Measurements from ENCODE around the gene CPLX3.

CPLX3 gene

GRCh38 chr15:74831813-74832495 is 5.5 kb downstream of the CPLX3 start:
- no peak for DNase-seq

- no peak for DNase-seq
Observed at GRCh38 chr15:74832826-74833225, 6.4 kb downstream of the CPLX3 start.

DNA sequence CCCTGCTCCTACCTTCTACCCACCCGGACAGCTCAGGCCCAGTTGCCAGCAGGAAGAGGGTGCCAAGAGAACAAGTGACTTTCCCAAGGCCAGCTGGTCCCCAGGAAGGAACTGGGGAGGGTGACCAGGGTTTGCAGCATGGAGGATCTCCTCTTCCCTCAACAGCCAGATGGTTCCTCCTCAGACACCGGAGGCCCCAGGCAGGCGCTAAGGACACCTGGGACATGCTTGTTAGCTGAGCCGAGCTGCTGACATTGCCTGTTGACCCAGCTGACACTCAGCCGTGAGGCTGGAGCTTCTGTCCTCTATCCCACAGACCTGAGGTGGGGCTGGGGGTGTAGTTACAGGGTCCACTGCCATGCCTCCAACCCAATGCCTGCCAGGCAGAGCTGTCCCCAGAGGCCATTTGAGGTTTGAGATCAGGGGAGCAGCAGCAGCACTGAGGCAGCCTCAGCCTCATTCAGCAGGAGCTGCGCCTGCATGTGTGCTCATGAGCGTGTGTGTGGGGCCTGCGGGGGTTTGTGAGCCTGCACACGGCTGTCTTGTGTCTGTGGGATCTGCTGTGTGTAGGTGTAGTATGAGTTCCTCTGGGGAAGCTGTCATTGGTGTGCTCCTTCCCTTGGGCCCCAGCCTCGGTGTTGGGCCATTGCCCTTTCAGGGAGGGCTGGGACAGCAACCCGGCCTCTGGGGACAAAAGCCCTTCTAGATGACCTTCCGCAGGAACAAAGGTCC is 7.1 kb downstream of the CPLX3 start:
- DNase-seq = no peak

- no peak for DNase-seq
Observed at GRCh38 chr15:74835312-74835823, 8.9 kb downstream of the CPLX3 start.

- DNase-seq = no peak
Observed at GRCh38 chr15:74836846-74837245, 10.4 kb downstream of the CPLX3 start.

DNA sequence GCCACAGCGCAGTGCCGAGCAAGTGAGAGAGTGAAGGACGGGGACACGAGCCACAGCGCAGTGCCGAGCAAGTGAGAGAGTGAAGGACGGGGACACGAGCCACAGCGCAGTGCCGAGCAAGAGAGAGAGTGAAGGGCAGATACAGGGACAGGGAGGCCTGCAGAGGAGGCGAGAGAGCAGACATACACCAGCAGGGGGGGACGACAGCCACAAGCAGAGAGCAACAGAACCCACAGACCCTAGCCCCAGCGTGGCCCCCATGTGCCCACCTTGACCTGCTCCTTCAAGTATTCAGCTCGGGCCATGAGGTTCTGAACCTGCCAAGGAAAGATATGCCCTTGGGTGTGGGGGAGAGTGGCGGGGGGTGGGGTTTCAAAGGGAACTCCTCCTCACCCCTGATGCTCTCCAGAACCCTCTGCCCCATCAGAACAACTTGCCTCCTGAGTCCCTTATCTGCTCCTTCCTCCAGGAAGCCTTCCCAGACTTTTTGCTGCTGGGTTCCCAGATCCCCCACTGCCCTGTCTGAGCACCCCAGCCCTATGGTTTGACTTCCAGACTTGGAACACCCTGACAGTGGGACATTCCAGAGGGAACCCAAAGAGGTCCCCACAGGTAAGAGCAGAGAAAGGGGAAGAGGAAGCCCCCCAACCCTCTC is 11.2 kb downstream of the CPLX3 start:
- no peak for DNase-seq

GRCh38 chr15:74838137-74838516 is 11.7 kb downstream of the CPLX3 start:
- no peak for DNase-seq

- no peak for DNase-seq
Observed at GRCh38 chr15:74838746-74839525, 12.5 kb downstream of the CPLX3 start.

DNA sequence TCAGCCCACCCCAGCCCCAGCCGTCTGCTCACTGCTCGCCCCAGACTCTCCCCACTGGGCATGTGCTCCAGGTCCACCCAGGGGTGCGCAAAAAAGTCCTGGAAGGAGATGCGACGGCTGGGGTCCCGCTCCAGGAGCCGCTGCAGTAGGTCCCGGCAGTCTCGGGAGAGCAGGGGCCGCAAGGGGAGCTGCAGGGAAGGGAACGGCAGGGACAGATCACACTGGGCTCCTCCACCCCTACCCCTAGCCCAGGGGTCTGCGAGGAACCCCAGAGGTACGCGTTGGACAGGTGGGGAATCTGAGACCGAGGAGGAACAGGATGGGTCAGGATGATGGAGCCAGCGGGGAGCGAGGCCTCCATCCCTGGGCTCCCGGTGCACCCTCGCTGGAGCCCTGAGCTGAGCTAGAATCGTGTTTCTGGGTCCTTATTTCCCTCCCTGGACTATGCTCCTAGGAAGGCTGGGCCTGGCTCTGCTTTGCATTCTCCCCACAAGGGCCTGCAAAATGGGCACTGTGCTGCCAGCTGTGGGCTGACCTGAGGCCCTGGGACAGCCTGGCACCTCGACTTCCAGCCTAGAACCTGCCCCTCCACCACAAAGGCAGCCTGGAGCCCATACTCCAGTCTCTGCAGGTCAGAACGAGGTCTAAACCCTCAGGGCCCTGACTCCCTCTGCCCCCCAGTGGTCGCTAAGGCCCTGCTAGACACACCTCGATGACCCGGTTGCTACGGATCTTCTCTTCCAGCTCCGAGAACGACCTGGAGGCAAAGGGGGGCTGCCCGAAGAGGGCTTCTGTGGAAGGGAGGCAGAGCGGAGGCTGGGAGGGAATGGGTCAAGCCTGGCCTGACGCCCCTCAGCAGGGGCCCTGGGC is 13.3 kb downstream of the CPLX3 start:
- no peak for DNase-seq

- DNase-seq = no peak
Observed at GRCh38 chr15:74840851-74841775, 14.7 kb downstream of the CPLX3 start.

DNA sequence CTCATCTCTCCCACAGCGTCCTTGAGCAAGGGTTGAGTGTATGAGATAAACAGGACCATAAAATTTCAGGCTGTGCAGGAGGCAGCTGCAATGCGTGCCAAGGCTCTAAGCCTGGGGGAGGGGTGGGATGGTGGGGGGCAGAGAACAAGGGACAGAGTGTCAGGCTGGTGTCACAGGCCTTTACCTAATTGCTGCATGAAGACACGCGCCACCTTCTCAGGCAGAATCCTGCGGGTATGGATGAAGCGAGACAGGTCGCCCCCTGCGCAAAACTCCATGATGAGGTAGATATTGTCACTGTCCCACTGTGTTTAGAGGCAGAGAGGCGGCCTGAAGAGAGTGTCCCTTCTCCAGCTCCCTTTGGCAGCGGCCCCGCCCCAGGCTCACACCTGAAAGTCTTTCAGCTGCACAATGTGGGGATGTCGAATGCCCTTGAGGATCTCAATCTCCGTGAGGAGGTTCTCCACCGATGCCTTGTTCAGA is 15.5 kb downstream of the CPLX3 start:
- no peak for DNase-seq

DNA sequence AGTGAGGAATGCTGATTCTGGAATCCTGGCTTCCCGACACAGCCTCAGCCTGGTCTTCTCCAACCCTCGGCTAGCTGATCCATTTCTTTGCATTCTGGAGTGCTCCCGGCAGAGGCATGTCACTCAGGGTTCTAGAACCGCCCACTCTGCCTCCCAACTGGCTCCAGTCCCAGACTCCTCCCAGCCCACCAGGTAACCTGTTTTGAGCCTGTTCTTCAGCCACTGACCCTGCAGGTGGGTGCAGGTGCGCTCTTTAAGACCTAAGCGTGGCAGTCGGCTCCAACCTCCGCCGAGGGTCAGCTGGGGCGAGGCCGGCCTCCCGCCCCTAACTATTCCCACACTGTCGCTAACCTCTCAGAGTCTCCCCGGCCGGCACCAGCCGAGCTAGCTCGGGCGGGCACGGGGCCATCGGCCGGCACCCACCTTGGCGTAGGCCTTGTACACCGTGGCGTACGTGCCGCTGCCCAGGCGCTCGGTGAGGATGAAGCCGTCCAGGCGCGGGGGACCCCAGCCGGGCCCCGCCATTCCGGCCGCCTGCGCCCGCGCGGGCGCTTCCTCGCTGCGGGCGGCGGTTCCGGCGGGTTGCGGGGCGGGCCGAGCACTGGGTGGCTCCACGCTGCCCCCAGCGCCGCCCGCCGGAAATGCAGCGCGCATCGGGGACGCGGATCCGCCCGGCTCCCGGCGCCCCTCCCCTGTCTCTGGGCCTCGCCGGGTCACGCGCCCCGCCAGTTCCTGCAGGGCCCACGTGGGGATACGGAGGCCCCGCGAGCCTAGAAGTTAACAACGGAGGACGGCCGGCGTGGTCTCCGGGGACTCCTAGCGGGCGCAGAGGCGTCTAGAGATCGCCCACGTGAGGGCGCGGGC is 16.4 kb downstream of the CPLX3 start, which contains the start of gene ULK3:
TSS of gene ULK3 (minus strand) at position 576 of the 864 bp plus-strand sequence. CDS start at position 525, 51 bp downstream.
- peak; percentile 60 for DNase-seq

- no peak for DNase-seq
Observed at GRCh38 chr15:74843445-74843828, 17.0 kb downstream of the CPLX3 start.

GRCh38 chr15:74843891-74844299 is 17.5 kb downstream of the CPLX3 start:
- DNase-seq = no peak

GRCh38 chr15:74844319-74845207 is 18.1 kb downstream of the CPLX3 start:
- DNase-seq = no peak

DNA sequence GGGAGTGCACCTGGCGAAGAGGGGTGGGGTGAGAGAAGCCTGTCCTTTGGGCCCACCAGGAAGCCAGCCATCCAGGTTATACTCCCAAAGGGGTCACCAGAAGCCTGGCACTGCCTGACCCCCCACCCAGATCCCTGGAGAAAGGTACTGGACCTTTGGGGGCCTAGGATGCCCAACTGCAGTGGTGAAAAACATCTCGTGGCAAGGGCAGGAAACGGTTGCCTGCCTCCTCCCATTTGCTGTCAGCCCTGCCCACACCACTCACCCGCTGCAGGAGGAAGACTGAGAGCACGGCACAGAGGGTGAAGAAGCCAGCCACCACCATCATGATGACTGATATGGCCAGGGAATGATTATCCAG is 18.8 kb downstream of the CPLX3 start:
- DNase-seq = no peak

- DNase-seq = no peak
Observed at GRCh38 chr15:74845581-74845980, 19.2 kb downstream of the CPLX3 start.

GRCh38 chr15:74847432-74847831 is 21.0 kb downstream of the CPLX3 start:
- DNase-seq = peak; percentile 28

DNA sequence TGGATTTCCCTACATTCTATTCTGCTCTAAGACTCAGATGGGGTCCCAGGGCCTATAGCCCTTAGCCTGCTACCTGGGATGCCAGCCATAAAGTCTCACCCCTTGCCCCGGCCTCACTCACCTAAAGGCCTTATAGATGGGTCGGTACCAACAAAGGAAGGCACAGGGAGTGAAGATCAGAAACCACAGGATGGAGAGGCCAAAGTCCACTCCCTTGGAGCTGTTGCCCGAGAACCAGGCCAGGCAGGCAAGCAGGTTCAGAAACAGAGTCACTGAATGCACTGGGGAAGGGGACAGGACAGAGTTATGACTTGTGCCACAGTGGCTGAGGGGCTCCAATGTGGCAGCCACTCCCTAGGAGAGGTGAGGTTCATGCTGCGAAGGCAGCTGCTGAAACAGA is 24.0 kb downstream of the CPLX3 start:
- no peak for DNase-seq

Measured in kidney glomerular epithelial cell (primary cell).